ENCODE results near the gene ATP8A1.

Gene ATP8A1

GRCh38 chr4:42359711-42360110 is 297.2 kb downstream of the ATP8A1 start:
- DNase-seq: no peak
